ENCODE results near the gene MAPK8IP1.
A peak's percentile ranks its signal among the peaks of the same experiment; 100 is the strongest.

MAPK8IP1 gene

GRCh38 chr11:45872651-45873356 lies 12.6 kb upstream of the MAPK8IP1 start (continued):
- TF ChIP-seq ZNF423 (tag by site-specific recombination; IDR thresholded peaks at IDR 0.05) (no peak), RBAK (tag by site-specific recombination; IDR thresholded peaks at IDR 0.05) (no peak), ZNF24 (tag by site-specific recombination; IDR thresholded peaks at IDR 0.05) (0 out of 2 replicates have a peak, but pooled peaks have one; percentile 38), TRIM28 (IDR thresholded peaks at IDR 0.05; ENCODE audit: borderline replicate concordance, low read length) (no peak), SP7 (tag by site-specific recombination; IDR thresholded peaks at IDR 0.05) (peak; percentile 59)

GRCh38 chr11:45876401-45876800 lies 9.1 kb upstream of the MAPK8IP1 start:
- H3K9me3 ChIP-seq (ENCODE audit: control insufficient read depth, insufficient read depth, low read depth, low read length), result no peaks in the 10 kb centered on the region
- H3K27ac ChIP-seq (ENCODE audit: extremely low read depth, low read depth, low read length), result no peak overlapping the region
- H3K4me3 ChIP-seq (ENCODE audit: low read depth, low read length), result no peak overlapping the region
- ChIA-PET POLR2A (no interaction called here), CTCF (interaction anchor here (0.6 to 1.1 kb wide), 5 partner anchors 17 to 827 kb away, joined by 3 to 5 read pairs (median 3); no protein-coding TSS in a partner anchor)
- no peaks in the 10 kb centered on the region for H3K4me1 ChIP-seq (ENCODE audit: control insufficient read depth, insufficient read depth, low read length)
- TF ChIP-seq ZSCAN18 (tag by site-specific recombination; IDR thresholded peaks at IDR 0.05), result no peak
- TF ChIP-seq ZNF24 (tag by site-specific recombination; IDR thresholded peaks at IDR 0.05), result no peak
- TF ChIP-seq ZNF324 (tag by site-specific recombination; IDR thresholded peaks at IDR 0.05), result no peak
- TF ChIP-seq KLF9 (tag by site-specific recombination; IDR thresholded peaks at IDR 0.05; ENCODE audit: low read depth), result no peak
- no peak for TF ChIP-seq MZF1 (tag by site-specific recombination; IDR thresholded peaks at IDR 0.05; ENCODE audit: borderline replicate concordance)
- no peak for TF ChIP-seq ZBTB21 (tag by site-specific recombination; IDR thresholded peaks at IDR 0.05)
- TF ChIP-seq ZNF843 (tag by site-specific recombination; IDR thresholded peaks at IDR 0.05), result no peak
- TF ChIP-seq ZNF624 (tag by site-specific recombination; IDR thresholded peaks at IDR 0.05), result no peak
- no peak for TF ChIP-seq ZNF692 (tag by site-specific recombination; IDR thresholded peaks at IDR 0.05)
- TF ChIP-seq ZFHX2 (tag by site-specific recombination; conservative IDR thresholded peaks at IDR 0.05), result no peak
- no peak for TF ChIP-seq ZNF585B (tag by site-specific recombination; IDR thresholded peaks at IDR 0.05)
- no peak for TF ChIP-seq TSHZ1 (tag by site-specific recombination; IDR thresholded peaks at IDR 0.05; ENCODE audit: borderline replicate concordance)
- H3K36me3 ChIP-seq (ENCODE audit: control insufficient read depth in 2 of 2, insufficient read depth in 1 of 2, low read length in 2 of 2), result peaks cover 0 to 45% of the 10 kb centered on the region in 2 experiments; a peak in 1 of 3 replicates

GRCh38 chr11:45877221-45877620 lies 8.2 kb upstream of the MAPK8IP1 start:
- ChIA-PET POLR2A (no interaction called here), CTCF (interaction anchor here (0.6 to 1.0 kb wide), 2 partner anchors 88 to 826 kb away, joined by 3 read pairs; no protein-coding TSS in a partner anchor)
- TF ChIP-seq ZEB2 (tag by site-specific recombination; IDR thresholded peaks at IDR 0.05) (no peak), CTCF (tag by site-specific recombination; IDR thresholded peaks at IDR 0.05) (no peak), ZNF362 (tag by site-specific recombination; IDR thresholded peaks at IDR 0.05) (no peak), ZNF274 (IDR thresholded peaks at IDR 0.05; ENCODE audit: low read length) (no peak), ZNF274 (tag by site-specific recombination; IDR thresholded peaks at IDR 0.05; ENCODE audit: borderline replicate concordance) (no peak), GFI1B (tag by site-specific recombination; IDR thresholded peaks at IDR 0.05) (no peak)
- H3K27ac ChIP-seq (ENCODE audit: extremely low read depth, low read depth, low read length), result no peak overlapping the region
- H3K4me1 ChIP-seq (ENCODE audit: control insufficient read depth, insufficient read depth, low read length), result no peaks in the 10 kb centered on the region
- H3K36me3 ChIP-seq (ENCODE audit: control insufficient read depth in 2 of 2, insufficient read depth in 1 of 2, low read length in 2 of 2), result peaks cover 0 to 37% of the 10 kb centered on the region in 2 experiments; a peak in 1 of 3 replicates
- no peaks in the 10 kb centered on the region for H3K9me3 ChIP-seq (ENCODE audit: control insufficient read depth, insufficient read depth, low read depth, low read length)
- no peak overlapping the region for H3K4me3 ChIP-seq (ENCODE audit: low read depth, low read length)

Data from HEK293 (cell line).